Astrocyte of the cerebellum (primary cell): ENCODE results near the gene CHRNB4.

Experiments
- DNase-seq: peaks from one replicate; pipeline ENCODE4 v3.0.0-alpha.2; 2011; ENCODE audit warnings: low read depth
- H3K4me3 ChIP-seq: 2 replicates; pipeline ENCODE4 v1.5.1; 2011; ENCODE audit warnings: mild to moderate bottlenecking, low read depth, low read length, moderate library complexity
- CTCF ChIP-seq: IDR thresholded peaks from 2 replicates; pipeline ENCODE4 v1.5.1; 2012; ENCODE audit warnings: low read length, low read depth, moderate library complexity, mild to moderate bottlenecking; ENCODE audit errors: missing control alignments
- in situ Hi-C: cut with HindIII; loops from 2 replicates; pipeline ENCODE4 v1.10.0; 2017; ENCODE audit warnings: low sequenced_read_pairs

Gene CHRNB4

GRCh38 chr15:78629031-78629715 lies 11.8 kb downstream of the CHRNB4 start:
- in situ Hi-C loops: no loop called here
- H3K4me3 ChIP-seq: no peak overlapping the region
- TF ChIP-seq CTCF: no peak
- DNase-seq: no peak

- no peak for TF ChIP-seq CTCF
- no peak for DNase-seq
- in situ Hi-C loops: no loop called here
- H3K4me3 ChIP-seq: no peak overlapping the region
These were observed 12.8 kb downstream of the CHRNB4 start for GRCh38 chr15:78628227-78628626.

GRCh38 chr15:78627348-78627747 lies 13.7 kb downstream of the CHRNB4 start:
- DNase-seq: no peak
- in situ Hi-C loops: no loop called here
- TF ChIP-seq CTCF: no peak

GRCh38 chr15:78626381-78626995 lies 14.5 kb downstream of the CHRNB4 start:
- H3K4me3 ChIP-seq: no peak overlapping the region
- no peak for TF ChIP-seq CTCF
- in situ Hi-C loops: no loop called here
- no peak for DNase-seq

More at GRCh38 chr15:78627348-78627747, 13.7 kb downstream of the CHRNB4 start:
- no peak overlapping the region for H3K4me3 ChIP-seq

- in situ Hi-C loops: no loop called here
- DNase-seq: no peak
- no peak for TF ChIP-seq CTCF
- H3K4me3 ChIP-seq: no peak overlapping the region
These were observed 15.3 kb downstream of the CHRNB4 start for GRCh38 chr15:78625606-78626280.

GRCh38 chr15:78624651-78625590 lies 16.1 kb downstream of the CHRNB4 start:
- DNase-seq: no peak
- TF ChIP-seq CTCF: no peak
- in situ Hi-C loops: no loop called here
- no peak overlapping the region for H3K4me3 ChIP-seq
